ENCODE measurements around the gene RTN3. TPM values are rescaled to one million over a fixed set of nuclear protein-coding genes. Genes with fewer than 3 reads are reported as not detected.

The RTN3 gene, protein sequence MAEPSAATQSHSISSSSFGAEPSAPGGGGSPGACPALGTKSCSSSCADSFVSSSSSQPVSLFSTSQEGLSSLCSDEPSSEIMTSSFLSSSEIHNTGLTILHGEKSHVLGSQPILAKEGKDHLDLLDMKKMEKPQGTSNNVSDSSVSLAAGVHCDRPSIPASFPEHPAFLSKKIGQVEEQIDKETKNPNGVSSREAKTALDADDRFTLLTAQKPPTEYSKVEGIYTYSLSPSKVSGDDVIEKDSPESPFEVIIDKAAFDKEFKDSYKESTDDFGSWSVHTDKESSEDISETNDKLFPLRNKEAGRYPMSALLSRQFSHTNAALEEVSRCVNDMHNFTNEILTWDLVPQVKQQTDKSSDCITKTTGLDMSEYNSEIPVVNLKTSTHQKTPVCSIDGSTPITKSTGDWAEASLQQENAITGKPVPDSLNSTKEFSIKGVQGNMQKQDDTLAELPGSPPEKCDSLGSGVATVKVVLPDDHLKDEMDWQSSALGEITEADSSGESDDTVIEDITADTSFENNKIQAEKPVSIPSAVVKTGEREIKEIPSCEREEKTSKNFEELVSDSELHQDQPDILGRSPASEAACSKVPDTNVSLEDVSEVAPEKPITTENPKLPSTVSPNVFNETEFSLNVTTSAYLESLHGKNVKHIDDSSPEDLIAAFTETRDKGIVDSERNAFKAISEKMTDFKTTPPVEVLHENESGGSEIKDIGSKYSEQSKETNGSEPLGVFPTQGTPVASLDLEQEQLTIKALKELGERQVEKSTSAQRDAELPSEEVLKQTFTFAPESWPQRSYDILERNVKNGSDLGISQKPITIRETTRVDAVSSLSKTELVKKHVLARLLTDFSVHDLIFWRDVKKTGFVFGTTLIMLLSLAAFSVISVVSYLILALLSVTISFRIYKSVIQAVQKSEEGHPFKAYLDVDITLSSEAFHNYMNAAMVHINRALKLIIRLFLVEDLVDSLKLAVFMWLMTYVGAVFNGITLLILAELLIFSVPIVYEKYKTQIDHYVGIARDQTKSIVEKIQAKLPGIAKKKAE
- total RNA-seq (2022; extraction: Qiagen RNA extraction; ENCODE audit: low read depth), result 95.6 to 110 TPM (median 103 TPM) in 5 replicates

DNA sequence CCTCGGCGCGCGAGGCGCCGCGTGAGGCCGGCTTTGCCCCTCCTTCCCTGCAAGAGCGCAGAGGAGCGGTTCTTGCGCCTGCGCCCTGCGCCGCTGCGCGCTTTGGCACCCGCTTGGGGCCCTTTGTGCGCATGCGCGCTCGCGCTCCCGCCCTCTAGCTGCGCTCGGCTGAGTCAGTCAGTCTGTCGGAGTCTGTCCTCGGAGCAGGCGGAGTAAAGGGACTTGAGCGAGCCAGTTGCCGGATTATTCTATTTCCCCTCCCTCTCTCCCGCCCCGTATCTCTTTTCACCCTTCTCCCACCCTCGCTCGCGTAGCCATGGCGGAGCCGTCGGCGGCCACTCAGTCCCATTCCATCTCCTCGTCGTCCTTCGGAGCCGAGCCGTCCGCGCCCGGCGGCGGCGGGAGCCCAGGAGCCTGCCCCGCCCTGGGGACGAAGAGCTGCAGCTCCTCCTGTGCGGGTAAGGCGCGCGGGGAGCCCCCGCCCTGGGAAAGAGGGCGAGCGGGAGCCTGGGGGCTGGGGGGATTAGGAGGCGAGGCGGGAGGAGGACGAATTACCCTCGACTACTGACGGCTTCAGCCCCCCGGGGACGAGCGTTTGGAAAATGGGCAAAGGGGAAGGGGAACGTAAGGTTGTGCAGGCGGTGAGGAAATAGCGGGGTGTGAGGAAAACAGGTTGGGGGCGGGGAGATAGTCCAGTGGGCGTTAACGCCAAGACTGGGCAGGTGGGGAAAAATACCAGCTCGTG lies at the start of gene RTN3:
RTN3 (plus strand) TSS at position 180 of the 745 bp plus-strand sequence; CDS start at position 317, 137 bp downstream.

DNA sequence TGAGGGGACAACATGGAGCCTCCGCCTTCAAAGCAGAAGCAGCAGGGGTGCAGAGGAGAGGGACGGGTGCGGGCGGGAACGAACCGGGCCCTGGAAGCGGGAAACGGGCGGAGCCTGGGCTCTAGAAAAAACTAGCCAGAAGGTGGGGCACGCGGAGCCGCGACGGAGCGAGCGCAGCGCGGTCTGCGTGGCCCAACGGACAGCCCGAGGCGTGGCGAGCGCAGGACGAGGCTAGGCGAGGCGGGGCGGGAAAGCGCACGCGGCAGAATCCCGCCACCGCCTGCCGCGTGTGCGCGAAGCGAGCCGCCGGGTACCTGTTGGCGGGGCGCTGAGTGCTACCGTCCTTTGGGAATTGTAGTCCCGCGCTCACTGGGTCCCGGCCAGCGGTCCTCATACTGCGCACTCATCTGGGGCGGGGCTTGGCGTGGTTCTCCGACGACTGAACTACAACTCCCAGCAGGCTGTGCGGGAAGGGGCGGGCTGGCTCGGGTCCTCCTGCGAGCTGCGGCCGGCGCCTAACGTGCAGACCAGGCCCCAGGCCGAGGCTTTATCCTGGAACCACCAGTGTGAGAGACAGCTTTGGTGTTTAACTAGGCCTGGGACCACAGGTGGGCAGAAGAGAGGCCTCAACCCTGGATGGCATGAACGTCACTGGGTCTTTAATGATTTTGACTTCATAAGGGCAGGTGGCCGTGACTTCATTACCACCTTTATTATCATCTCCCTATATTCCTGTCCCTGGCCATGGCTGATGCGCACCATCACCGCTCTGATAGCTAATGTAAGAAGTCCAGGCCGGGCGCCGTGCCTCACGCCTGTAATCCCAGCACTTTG lies 9.8 kb upstream of the RTN3 start, which contains the start of gene ATL3:
ATL3 (minus strand) TSS at position 55 of the 834 bp plus-strand sequence; CDS start at position 14, 41 bp downstream.

DNA sequence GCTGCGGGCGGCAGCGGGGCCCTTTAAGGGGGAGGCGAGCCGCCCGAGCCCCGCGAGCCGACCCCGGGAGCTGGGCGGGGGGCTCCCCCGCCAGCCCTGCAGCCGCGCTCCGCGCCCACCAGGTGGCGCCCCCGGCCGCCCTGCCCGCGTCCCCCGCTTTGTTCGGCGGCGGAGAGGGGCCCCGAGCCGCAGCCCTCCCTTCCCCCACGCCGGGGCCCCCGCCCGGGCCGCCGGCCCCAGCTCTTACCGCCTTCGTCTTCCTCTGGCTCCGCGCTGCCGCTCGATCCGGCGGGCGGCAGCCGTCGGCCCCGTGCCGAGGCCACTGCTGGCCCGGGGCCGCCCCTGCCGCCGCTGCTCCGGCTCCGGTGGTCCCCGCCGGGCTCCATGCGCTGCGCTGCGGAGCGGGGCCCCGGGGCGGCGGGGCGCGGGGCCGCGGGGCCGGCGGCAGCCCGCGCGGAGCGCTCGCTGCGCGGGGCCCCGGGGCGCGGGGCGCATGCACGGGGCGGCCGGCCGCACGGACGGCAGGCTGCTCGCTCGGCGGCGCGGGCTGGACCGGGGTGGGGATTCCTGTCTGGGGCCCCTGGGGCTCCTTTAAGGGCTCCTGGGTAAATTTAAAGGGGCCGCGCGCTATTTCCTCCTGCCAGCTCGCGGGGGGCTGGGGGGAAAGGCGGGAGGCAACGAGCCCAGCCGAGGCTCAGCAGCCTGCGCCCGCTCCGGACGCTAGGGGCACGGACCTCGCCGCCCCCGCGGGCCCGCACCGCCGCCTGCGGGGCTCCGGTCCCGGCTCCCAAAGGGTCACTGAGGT lies 87.1 kb downstream of the RTN3 start, which contains the start of gene ZFTA:
ZFTA (minus strand) TSS at position 539 of the 805 bp plus-strand sequence; CDS start at position 386, 153 bp downstream.

Other genes with a start within 250 kb of the RTN3 start
- not detected in 5 replicates for gene PLAAT5, start 190.3 kb upstream of the RTN3 start, total RNA-seq (2022; extraction: Qiagen RNA extraction; ENCODE audit: low read depth)
- 0.16 TPM in 1 of 5 replicates, not detected in the others for gene LGALS12, start 175.4 kb upstream of the RTN3 start, total RNA-seq (2022; extraction: Qiagen RNA extraction; ENCODE audit: low read depth)
- gene PLAAT4, start 144.7 kb upstream of the RTN3 start, total RNA-seq (2022; extraction: Qiagen RNA extraction; ENCODE audit: low read depth), result 1.8 to 4.4 TPM (median 2.1 TPM) in 5 replicates
- gene PLAAT2, start 118.1 kb upstream of the RTN3 start, total RNA-seq (2022; extraction: Qiagen RNA extraction; ENCODE audit: low read depth), result 0.51 to 1.3 TPM (median 0.89 TPM) in 5 replicates
- gene PLAAT3, start 67.1 kb upstream of the RTN3 start, total RNA-seq (2022; extraction: Qiagen RNA extraction; ENCODE audit: low read depth), result 52.1 to 72.6 TPM (median 64.8 TPM) in 5 replicates
- gene ATL3, start 10.1 kb upstream of the RTN3 start, total RNA-seq (2022; extraction: Qiagen RNA extraction; ENCODE audit: low read depth), result 32.7 to 38.5 TPM (median 35.8 TPM) in 5 replicates
- gene ZFTA, start 87.3 kb downstream of the RTN3 start, total RNA-seq (2022; extraction: Qiagen RNA extraction; ENCODE audit: low read depth), result 4.1 to 6.8 TPM (median 5.6 TPM) in 5 replicates
- 35.0 to 48.6 TPM (median 47.7 TPM) in 5 replicates for gene SPINDOC, start 132.0 kb downstream of the RTN3 start, total RNA-seq (2022; extraction: Qiagen RNA extraction; ENCODE audit: low read depth)
- gene MARK2, start 157.6 kb downstream of the RTN3 start, total RNA-seq (2022; extraction: Qiagen RNA extraction; ENCODE audit: low read depth), result 25.2 to 31.8 TPM (median 28.8 TPM) in 5 replicates
- gene RCOR2, start 235.7 kb downstream of the RTN3 start, total RNA-seq (2022; extraction: Qiagen RNA extraction; ENCODE audit: low read depth), result 0.70 to 1.2 TPM (median 1.0 TPM) in 5 replicates

Data from A549 treated with GW870086 at 1 μM for 4 hours (cell line).